SU-DHL-6 (cell line): ENCODE data around the gene GLYR1.

Source experiments
- EZH2phosphoT487 ChIP-seq: fragments of 200-600 bp; sonication (generic), shearing (Covaris generic); conservative IDR thresholded peaks from 2 replicates; pipeline ENCODE4 v1.6.1; 2018; ENCODE audit warnings: mild to moderate bottlenecking, antibody characterized with exemption, low read length, moderate library complexity, mixed read lengths
- TF ChIP-seq, protein P1 (sequence below): fragments of 200-600 bp; sonication (generic); IDR thresholded peaks from one replicate; pipeline ENCODE4 v1.5.1; 2017; ENCODE audit warnings: antibody characterized with exemption, mild to moderate bottlenecking, low read length, moderate library complexity; ENCODE audit not compliant: insufficient read depth, poor library complexity, severe bottlenecking

DNA sequence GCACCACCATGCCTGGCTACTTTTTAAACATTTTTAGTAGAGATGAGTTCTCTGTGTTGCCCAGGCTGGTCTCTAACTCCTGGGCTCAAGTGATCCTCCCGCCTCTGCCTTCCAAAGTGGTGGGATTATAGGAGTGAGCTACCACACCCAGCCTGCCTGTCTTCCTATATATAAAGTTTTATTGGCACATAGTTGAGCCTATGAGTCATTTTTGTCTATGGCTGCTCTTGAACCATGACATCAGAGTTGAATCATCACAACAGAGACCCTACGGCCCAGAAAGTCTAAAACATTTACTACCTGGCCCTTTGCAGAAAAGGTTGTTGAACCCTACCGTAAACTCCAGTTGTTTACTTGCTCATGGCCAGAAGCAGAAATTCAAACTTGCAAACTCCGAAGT is 66.9 kb downstream of the GLYR1 start:
- TF ChIP-seq, protein P1, sequence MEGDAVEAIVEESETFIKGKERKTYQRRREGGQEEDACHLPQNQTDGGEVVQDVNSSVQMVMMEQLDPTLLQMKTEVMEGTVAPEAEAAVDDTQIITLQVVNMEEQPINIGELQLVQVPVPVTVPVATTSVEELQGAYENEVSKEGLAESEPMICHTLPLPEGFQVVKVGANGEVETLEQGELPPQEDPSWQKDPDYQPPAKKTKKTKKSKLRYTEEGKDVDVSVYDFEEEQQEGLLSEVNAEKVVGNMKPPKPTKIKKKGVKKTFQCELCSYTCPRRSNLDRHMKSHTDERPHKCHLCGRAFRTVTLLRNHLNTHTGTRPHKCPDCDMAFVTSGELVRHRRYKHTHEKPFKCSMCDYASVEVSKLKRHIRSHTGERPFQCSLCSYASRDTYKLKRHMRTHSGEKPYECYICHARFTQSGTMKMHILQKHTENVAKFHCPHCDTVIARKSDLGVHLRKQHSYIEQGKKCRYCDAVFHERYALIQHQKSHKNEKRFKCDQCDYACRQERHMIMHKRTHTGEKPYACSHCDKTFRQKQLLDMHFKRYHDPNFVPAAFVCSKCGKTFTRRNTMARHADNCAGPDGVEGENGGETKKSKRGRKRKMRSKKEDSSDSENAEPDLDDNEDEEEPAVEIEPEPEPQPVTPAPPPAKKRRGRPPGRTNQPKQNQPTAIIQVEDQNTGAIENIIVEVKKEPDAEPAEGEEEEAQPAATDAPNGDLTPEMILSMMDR: no peak
- no peak for TF ChIP-seq EZH2phosphoT487
